ENCODE results near the gene ATRNL1. TPM values are rescaled to one million over a fixed set of nuclear protein-coding genes. Genes with fewer than 3 reads are reported as not detected.

ATRNL1 gene
- polyA plus RNA-seq, 1 donor from 2014 or later: 47.8 TPM

DNA sequence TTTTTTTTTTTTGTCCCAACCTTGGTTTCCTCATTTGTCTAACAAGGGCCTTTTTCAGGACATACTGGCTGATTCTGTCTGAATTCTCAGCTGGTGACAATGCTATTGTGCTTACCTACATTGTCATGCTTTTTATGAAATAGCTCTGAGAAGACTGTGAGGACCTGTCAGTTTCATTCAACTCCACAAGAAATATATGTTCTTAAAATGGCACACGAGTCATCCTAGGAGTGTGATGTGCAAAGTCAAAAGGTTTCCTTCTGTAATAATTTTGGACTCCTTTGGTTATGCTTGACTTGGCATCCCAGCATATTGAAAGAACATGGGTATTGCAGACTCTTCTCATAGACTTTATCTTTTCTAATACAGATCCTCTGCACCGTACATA is 863.8 kb downstream of the ATRNL1 start:
- Histone ChIP-seq H3K4me2 (ENCODE audit: low read length) (no peak overlapping the region), H3F3A (ENCODE audit: insufficient read depth, low read length, poor library complexity, severe bottlenecking) (no peaks in the 10 kb centered on the region), H3K9me2 (ENCODE audit: insufficient read depth, low read length) (no peaks in the 10 kb centered on the region), H4K20me1 (ENCODE audit: insufficient read depth) (no peaks in the 10 kb centered on the region), H3K27me3 (ENCODE audit: insufficient read depth, low read depth, low read length) (no peaks in the 10 kb centered on the region), H3K36me3 (ENCODE audit: insufficient read depth, low read length) (no peaks in the 10 kb centered on the region), H3K9ac (ENCODE audit: low read length) (no peak overlapping the region), H3K4me3 (ENCODE audit: low read length) (no peak overlapping the region), H3K27ac (ENCODE audit: low read length) (no peak overlapping the region), H3K79me2 (replicated peaks; ENCODE audit: insufficient read depth, low read length) (no peaks in the 10 kb centered on the region), H2AFZ (ENCODE audit: low read depth, low read length) (no peak overlapping the region), H3K9me3 (ENCODE audit: low read length) (no peaks in the 10 kb centered on the region)
- no peak for TF ChIP-seq TAF1 (IDR thresholded peaks at IDR 0.05; ENCODE audit: low read depth)
- TF ChIP-seq CTCF (IDR thresholded peaks at IDR 0.05; ENCODE audit: poor library complexity, severe bottlenecking): no peak
- no peak for TF ChIP-seq REST (IDR thresholded peaks at IDR 0.05; ENCODE audit: borderline replicate concordance)
- no peak for TF ChIP-seq RAD21 (conservative IDR thresholded peaks at IDR 0.05)
- no peak for TF ChIP-seq POLR2AphosphoS5 (IDR thresholded peaks at IDR 0.05)
- TF ChIP-seq EZH2 (IDR thresholded peaks at IDR 0.05; ENCODE audit: borderline replicate concordance, insufficient read depth, low read length, poor library complexity, severe bottlenecking): no peak
- no peak for TF ChIP-seq EP300 (conservative IDR thresholded peaks at IDR 0.05; ENCODE audit: poor library complexity, severe bottlenecking)
- TF ChIP-seq MXI1 (conservative IDR thresholded peaks at IDR 0.05; ENCODE audit: poor library complexity, severe bottlenecking): no peak
- TF ChIP-seq SMC3 (conservative IDR thresholded peaks at IDR 0.05; ENCODE audit: poor library complexity): no peak

GRCh38 chr10:115957786-115958442 is 864.7 kb downstream of the ATRNL1 start:
- Histone ChIP-seq H3K9ac (ENCODE audit: low read length) (no peak overlapping the region), H3K36me3 (ENCODE audit: insufficient read depth, low read length) (no peaks in the 10 kb centered on the region)

More at GRCh38 chr10:115957786-115958442, 864.7 kb downstream of the ATRNL1 start:
- no peak overlapping the region for H3K4me2 ChIP-seq (ENCODE audit: low read length)
- no peaks in the 10 kb centered on the region for H3K27me3 ChIP-seq (ENCODE audit: insufficient read depth, low read depth, low read length)
- no peak overlapping the region for H3K4me3 ChIP-seq (ENCODE audit: low read length)
- no peak overlapping the region for H3K27ac ChIP-seq (ENCODE audit: low read length)
- H4K20me1 ChIP-seq (ENCODE audit: insufficient read depth): no peaks in the 10 kb centered on the region
- TF ChIP-seq REST (IDR thresholded peaks at IDR 0.05; ENCODE audit: borderline replicate concordance) (no peak), EP300 (conservative IDR thresholded peaks at IDR 0.05; ENCODE audit: poor library complexity, severe bottlenecking) (no peak), TAF1 (IDR thresholded peaks at IDR 0.05; ENCODE audit: low read depth) (no peak), MXI1 (conservative IDR thresholded peaks at IDR 0.05; ENCODE audit: poor library complexity, severe bottlenecking) (no peak), POLR2AphosphoS5 (IDR thresholded peaks at IDR 0.05) (no peak), CTCF (IDR thresholded peaks at IDR 0.05; ENCODE audit: poor library complexity, severe bottlenecking) (no peak), EZH2 (IDR thresholded peaks at IDR 0.05; ENCODE audit: borderline replicate concordance, insufficient read depth, low read length, poor library complexity, severe bottlenecking) (no peak), RAD21 (conservative IDR thresholded peaks at IDR 0.05) (no peak), SMC3 (conservative IDR thresholded peaks at IDR 0.05; ENCODE audit: poor library complexity) (no peak)
- no peaks in the 10 kb centered on the region for H3K9me3 ChIP-seq (ENCODE audit: low read length)
- H3K9me2 ChIP-seq (ENCODE audit: insufficient read depth, low read length): no peaks in the 10 kb centered on the region
- no peaks in the 10 kb centered on the region for H3K79me2 ChIP-seq (replicated peaks; ENCODE audit: insufficient read depth, low read length)
- no peak overlapping the region for H2AFZ ChIP-seq (ENCODE audit: low read depth, low read length)
- H3F3A ChIP-seq (ENCODE audit: insufficient read depth, low read length, poor library complexity, severe bottlenecking): no peaks in the 10 kb centered on the region
